Hematopoietic multipotent progenitor cell treated with erythropoietin and hydrocortisone succinate and interleukin-3 and kit ligand, for 8 days (in vitro differentiated cells): ENCODE measurements around the gene SLC29A3.
A peak's percentile ranks its signal among the peaks of the same experiment; 100 is the strongest.

ENCODE experiments used
- DNase-seq: peaks from one replicate; pipeline ENCODE4 v3.0.0-alpha.2; 2015

SLC29A3 gene

DNA sequence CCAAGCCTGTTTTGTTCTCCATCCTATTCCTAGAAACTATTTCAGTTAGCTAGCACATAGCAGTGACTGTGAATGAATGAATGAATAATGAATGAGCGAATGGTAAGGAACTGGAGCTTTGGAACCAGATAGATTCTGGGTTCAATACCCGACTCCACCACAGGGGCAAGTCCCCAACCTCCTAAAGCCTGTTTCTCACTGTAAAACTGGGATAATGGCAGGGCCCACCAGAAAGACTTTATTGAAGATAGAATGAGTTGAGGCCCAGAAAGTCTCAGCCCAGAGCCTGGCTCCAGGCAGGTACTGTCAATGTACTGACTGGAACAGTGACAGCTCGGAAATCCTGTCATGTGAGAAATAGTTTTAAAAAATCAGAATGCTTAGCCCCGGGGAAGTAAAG lies 76.6 kb downstream of the SLC29A3 start:
- no peak for DNase-seq

GRCh38 chr10:71396084-71396710 lies 77.1 kb downstream of the SLC29A3 start:
- DNase-seq, result peak; percentile 30

GRCh38 chr10:71396711-71397295 lies 77.7 kb downstream of the SLC29A3 start, which contains the start of gene CDH23:
Gene CDH23, plus strand, starts transcription at chr10:71396920. Its CDS starts 42,912 bp downstream, at chr10:71439832.
- no peak for DNase-seq

DNA sequence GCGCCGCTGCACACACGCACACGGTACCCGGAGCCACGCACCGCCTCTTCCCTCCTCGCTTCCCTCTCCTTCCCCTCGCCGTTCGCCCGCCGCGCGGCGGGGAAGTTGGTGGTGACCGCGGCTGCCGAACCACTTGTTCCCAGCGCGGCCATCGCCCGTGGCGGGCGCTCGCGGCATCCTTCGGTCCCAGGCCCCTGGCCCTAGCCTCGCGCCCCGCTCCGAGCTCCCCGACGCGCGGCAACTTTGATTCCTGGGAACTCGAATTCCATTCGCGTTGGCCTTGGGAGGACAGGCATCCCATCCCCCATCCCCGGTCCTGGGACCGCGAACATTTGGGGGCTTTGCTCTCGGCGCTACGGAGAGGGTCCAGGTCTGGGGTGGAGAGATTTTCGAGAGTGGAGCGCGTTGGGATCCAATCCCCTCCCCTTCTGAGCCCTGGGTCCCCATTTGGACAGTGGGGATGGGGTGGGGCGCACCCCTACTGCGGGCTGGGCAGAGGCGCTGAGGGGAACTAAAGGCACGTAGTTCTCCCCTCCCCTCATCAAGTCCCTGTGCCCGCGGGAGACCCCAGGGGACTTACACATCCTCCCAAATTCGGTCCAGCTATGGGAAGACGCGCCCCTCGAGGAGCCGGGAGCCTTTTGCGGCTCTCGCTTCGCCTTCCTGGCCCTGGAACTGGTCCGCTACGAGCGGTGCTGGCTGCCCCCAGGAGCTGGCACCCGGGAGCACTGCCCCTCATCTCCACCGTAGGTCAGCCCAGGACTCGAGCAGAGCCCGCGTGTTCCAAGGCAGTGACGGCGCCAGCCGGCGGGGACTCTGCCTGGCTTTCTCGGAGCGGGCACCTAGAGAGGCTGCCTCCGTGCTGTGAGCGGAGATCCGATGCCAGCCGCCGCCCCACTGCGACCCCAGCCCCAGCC lies 78.5 kb downstream of the SLC29A3 start:
- DNase-seq, result no peak

DNA sequence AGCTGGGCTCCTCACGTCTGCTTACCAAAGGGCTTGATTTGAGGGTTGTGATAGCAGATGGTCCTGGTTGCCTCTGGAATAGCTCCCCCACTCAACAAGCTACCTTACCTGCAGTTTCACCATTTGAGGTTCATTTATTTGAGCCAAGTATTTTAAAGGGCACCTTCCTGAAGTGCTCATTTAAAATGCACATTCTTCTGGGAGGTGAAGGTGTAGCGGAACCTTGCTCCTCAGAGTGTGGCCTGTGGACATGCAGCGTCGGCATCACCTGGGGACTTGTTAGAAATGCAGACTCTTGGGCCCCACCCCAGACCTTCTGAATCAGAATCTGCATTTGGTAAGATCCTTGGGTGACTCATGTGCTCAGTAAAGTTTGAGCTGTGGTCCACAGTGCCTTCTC lies 79.9 kb downstream of the SLC29A3 start:
- DNase-seq, result no peak

DNA sequence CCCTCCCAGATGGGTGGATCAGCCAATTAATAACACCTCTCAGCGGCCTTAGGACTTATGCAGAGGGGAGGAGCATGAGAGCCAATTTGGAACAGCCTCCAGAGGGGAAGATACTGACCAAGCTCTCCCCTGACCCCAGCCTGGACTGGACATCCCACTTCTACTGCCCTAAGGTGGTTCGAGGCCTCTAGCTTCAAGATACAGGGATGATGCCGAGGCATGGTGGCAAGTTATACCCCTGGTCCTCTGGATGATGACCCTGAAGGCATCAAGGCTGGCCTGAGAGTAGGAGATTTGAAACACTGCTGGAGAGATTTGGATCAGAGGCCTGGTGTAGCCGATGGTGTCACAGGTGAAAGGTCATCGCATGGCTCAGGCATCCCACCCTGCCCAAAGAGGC lies 80.9 kb downstream of the SLC29A3 start:
- no peak for DNase-seq

DNA sequence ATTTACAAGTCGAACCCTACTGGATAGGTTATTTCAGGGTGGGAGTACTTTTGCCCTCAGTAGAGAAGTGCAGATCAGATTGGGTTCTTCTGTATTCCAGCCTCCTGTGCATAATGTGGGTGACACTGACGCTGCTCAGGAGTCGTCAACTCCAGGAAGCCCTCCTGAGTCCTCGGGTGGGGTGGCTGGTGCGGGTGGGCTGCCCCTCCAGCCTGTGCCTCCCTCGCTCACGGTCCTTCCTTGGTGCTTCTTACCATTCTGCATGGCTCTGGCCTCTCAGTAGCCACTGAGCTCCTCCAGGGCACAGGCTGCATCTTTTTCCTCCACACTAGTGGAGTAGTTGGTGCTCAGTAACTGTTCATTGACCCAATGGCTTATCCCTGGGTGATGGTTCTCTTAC lies 82.0 kb downstream of the SLC29A3 start:
- DNase-seq, result no peak

GRCh38 chr10:71402005-71402404 lies 82.9 kb downstream of the SLC29A3 start:
- DNase-seq, result no peak

DNA sequence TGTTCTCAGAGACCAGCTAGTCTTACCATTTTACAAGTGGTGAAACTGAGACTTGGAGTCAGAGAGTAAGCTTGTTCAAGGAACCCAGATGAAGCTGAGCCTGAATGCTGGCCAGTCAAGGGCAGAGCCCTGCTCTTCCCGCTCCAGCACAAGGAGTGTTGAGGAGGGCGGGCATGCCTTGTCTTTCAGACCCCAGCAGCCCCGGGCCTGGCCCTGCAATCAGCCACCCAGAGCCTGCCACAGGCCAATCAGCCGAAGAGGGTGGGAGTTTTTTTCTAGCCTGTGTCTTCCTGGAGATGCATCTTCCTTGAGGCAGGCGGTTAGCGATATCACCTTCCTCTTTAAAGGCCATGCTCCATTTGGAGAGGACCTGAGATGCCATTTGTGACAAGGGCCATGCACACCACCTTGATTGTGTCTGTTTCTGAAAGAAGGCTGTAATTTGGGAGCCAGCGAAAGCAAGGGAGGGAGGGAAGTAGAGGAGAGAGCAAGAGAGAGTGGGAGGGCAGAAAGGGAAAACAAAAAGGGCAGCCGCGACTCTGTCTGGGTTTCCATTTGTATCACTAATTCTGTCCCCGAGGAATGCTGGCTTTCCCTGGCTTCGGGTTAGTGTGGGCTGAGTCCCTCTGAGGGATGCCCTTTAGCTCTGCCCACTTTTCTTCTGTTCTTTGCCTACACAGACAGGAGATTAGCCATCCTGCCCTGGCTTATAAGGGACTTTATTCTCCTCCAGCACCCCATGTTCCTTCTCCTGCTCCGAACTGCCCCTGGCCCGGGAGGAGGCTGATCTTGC lies 85.6 kb downstream of the SLC29A3 start:
- DNase-seq, result no peak

GRCh38 chr10:71406878-71407277 lies 87.8 kb downstream of the SLC29A3 start:
- DNase-seq, result no peak

GRCh38 chr10:71408436-71409225 lies 89.6 kb downstream of the SLC29A3 start:
- no peak for DNase-seq

DNA sequence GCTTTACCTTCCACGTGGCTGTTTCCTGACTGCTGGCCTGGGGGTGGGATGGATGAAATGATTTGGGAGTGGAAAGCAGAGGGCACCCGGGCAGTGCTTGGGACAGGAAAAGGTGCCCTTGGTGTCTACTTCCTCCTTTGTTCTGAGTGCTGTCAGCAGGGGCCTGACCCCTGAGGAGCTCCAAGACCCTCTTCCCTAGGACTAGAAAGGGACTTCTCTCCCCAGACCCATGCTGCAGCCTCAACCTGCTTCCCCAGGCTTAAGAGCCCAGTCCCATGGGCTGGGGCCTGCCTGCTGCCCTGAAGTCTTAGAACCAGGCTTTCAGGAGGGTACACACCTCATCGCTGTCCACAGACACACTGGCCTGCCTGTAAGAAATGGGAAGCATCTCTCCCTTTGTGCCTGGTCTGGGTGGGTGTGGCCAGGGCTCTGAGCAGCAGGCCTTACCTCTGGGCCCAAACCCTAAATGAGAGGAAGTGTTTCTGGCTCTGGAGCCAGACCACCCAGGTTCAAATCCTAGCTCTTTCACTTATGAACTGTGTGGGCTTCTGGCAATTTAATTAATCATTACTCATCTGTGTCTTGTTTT lies 90.6 kb downstream of the SLC29A3 start:
- DNase-seq, result no peak
